GM19397 (cell line): ENCODE results near the gene CRP.
"Not testable (repeated sequence)": the region's sequence is repeated elsewhere in the genome, so short reads cannot be mapped to it uniquely, and the experiment has no call there.

Source experiments
- ATAC-seq: cut with Tn5 transposase; IDR thresholded peaks from one replicate; pipeline ENCODE4 v1.9.1; 2021; ENCODE audit warnings: mild to moderate bottlenecking, moderate library complexity; ENCODE audit not compliant: unreplicated experiment

CRP gene

DNA sequence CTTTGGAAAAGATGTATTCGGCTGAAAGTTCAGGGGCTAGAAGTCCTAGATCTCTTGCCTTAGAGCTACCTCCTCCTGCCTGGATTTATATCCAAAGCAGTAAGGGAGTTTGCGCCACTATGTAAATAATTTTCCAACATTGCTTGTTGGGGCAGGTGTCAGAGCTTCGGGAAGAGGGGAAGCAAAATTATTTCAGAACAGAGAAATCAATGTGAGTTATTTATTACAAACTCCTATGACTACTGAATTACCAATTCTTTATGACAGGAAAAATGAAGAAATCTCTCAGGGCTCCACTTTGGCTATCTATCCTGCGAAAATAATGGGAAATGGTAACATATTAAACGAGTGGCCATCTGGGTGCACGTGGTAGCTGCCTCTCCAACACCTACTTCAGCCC, at the start of gene CRP:
Gene CRP (minus strand): TSS at position 61 of the 400 bp plus-strand sequence. CDS start 104 bp downstream, outside the sequence.
- ATAC-seq: no peak

- ATAC-seq: no peak
These were observed 49.3 kb upstream of the CRP start for GRCh38 chr1:159763686-159764085.

DNA sequence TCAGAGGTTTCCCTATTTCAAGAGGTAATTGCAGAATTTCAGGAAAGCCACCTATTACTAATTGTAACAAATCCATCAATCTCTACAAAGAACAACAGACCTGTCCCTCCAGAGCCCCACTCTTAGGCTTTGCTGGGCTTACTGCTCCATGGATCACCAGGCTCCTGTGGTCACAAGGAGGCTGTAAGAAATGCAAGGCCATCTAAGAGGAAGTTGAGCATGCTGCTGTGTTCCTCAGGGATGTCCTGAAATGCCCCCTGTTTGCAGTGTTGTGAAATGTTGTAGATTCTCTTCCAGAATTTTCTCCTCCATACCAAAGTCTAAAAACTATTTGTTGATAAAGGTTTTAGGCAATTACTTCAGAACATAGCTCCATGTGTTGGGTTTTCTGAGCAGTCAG, 42.0 kb upstream of the CRP start:
- ATAC-seq: no peak

GRCh38 chr1:159755451-159756007, 41.1 kb upstream of the CRP start:
- no peak for ATAC-seq

- no peak for ATAC-seq
These were observed 39.0 kb upstream of the CRP start for GRCh38 chr1:159753386-159753785.

GRCh38 chr1:159752135-159752580, 37.8 kb upstream of the CRP start:
- no peak for ATAC-seq

DNA sequence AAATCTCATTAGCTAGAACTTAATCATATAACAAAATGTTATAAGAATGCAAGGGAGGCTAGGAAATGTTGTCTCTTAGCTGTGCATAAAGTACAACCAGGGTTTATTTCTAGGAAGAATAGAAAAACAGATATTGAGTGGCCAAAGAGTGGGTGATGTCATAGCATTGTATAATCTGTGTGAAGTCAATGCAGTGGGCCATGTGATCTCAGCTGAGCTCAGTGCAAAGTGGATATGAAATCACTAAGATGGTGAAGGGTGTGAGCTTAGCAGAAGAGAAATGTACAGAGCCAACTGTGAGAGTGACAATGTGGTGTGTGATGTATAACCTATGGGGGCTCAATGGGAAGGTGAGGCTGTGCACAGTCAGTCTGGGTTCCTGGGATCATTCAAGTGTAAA, 36.6 kb upstream of the CRP start:
- no peak for ATAC-seq

GRCh38 chr1:159750621-159751020, 36.2 kb upstream of the CRP start:
- ATAC-seq: no peak

GRCh38 chr1:159749630-159750029, 35.2 kb upstream of the CRP start:
- no peak for ATAC-seq

DNA sequence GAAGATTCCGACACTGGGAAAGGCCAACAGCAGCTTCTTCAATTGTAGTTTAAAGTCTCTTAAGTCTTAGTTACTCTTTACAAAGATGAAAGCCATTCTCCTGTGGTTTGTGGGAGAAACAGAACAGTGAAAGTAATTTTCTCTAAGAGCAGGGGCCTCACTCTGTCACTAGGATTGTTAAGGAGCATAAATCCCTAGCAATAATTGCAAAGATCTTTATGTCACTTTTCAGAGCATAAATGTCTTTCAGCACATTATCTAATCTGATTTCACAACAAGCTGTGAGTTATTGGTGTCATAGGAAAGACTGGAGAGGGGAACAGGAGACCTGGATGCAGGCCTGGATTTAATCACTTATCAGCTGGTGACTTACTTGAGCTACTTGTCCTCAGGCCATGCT, 34.0 kb upstream of the CRP start:
- ATAC-seq: no peak

GRCh38 chr1:159746666-159747065, 32.3 kb upstream of the CRP start:
- ATAC-seq: no peak

DNA sequence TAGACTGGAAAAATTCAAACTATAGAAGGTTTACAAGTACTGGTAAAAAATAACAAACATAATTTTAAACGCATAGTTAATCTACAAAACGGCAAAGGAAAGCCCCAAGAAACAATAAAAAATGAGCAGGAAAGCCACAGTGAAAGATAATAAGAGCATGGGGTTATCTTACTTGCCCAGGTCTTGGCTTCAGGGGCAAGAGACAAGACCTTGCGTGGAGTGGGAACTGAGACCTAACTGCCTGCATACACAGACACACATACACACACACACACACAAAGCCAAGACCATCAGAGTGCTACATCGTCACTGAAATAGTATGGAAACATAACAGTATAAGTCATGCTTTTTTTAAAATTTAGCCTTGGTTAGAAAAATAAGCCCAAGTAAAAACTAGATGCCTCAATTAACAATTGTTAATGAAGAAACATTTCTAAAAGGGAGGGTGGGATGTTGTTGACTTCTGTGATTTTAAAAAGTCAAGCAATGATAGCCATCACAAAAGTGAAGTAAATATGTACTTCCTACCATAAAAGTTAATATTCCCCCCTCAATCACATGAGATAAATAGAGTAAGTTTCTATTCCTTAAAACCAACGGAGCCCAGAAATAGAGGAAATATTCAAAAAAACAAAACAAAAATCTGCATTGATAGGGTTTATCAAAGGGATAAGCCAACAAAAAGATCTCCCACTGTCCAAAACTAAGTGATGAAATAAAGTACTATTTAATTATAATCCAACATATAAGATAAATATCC, 29.4 kb upstream of the CRP start:
- no peak for ATAC-seq

DNA sequence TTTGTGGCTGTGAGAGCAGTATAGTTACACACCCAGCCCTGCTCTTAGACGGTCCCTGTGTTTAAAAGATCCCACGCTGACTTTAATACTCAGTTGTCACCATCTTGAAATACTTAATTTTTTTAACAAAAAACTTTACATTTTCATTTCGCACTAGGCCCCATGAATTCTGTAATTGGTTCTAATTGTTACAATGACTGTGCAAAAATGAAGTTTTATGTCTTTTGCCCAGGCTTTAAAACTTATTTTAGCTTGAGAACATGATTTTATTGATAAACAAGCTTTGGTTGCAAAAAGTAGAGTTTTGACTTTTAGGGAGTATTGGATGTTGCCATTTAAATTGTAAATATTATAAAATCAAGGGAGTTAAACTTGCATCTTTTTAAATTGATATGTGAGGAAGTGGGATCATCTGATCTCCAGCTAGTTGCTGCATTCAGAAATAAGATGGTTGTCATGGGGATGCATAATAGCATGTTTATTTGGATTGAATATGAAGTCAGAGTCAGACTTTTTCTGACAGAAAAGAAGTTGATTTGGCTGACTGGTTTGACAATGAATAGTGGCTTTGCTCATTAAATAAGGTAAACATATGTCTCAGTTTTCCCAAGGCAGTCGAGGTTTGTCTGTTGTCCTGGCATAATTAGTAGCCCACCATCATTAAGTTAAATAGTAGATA, 23.0 kb upstream of the CRP start:
- ATAC-seq: no peak

GRCh38 chr1:159723188-159723587, 8.8 kb upstream of the CRP start:
- ATAC-seq: not testable (repeated sequence)

DNA sequence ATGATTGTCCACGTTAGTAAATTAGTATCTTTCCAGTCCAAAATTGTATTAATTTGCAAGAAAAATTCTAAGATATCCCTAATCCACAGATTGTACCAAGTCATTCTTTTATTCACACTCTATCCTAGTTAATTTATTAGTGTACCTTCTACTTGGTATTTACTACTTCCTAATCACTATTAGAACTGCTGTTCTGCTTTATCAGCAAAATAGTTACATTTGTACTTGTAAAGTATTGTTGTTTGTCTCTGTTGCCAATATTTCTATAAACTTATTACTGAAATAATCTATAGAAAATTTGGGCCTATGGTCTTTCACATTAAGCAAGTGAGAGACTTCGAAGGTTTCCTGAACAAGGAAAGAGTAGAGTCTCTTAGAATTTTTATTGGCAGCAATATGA, 5.6 kb upstream of the CRP start:
- ATAC-seq: no peak

DNA sequence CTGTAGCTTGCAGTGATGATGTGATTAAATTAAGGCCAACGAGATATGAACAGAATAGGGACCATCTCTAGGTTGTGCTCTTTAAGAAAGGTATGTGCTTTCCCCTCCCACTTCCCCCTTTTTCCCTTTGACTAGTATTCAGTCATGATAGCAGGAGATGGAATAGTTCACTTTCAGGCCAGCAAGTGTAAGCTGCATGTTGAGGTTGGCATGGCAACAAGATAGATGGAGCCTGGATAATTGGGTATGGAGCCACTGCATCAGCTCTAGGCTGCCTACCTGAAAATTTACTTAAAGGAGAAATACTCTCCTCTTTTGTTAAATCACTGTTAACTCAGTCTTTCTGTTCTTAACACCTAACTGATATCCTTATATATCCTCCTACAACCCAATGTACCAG, 1.5 kb upstream of the CRP start:
- no peak for ATAC-seq

GRCh38 chr1:159712080-159712479, 2.3 kb downstream of the CRP start:
- no peak for ATAC-seq

- no peak for ATAC-seq
These were observed 6.7 kb downstream of the CRP start for GRCh38 chr1:159707472-159708260.

DNA sequence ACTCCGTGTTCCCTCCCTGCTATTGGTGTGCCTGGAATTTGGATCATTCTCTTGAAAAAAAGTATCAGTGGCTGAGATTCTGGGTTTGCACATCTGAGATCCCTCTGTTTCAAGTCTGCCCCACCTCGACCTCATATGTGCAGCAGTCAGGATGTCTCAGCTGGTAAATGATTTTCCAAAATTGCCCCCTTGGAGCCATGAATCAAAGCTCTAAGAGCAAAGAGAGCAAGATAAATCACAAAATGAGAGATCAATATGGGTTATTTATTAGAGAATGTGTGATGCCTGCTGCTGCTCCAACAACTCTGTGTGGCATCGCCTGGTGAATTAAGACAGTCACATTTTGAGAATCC, 8.5 kb downstream of the CRP start:
- no peak for ATAC-seq

- no peak for ATAC-seq
These were observed 9.0 kb downstream of the CRP start for GRCh38 chr1:159705251-159705903.

GRCh38 chr1:159704481-159704880, 9.9 kb downstream of the CRP start:
- ATAC-seq: no peak
